HepG2 (cell line): ENCODE results near the gene JUND. TPM values are rescaled to one million over a fixed set of nuclear protein-coding genes. Genes with fewer than 3 reads are reported as not detected.

ENCODE experiments used
- DBP ChIP-seq: sonication (generic); formaldehyde crosslinking; IDR thresholded peaks from 2 replicates; pipeline ENCODE4 v1.4.0; 2020; ENCODE audit warnings: missing genetic modification reagents; ENCODE audit errors: not compliant biosample characterization
- GLI4 ChIP-seq: sonication (generic); formaldehyde crosslinking; IDR thresholded peaks from 2 replicates; pipeline ENCODE4 v1.5.1; 2020; ENCODE audit warnings: missing genetic modification reagents, mild to moderate bottlenecking, moderate library complexity, borderline replicate concordance
- ISL2 ChIP-seq: sonication (generic); formaldehyde crosslinking; IDR thresholded peaks from 2 replicates; pipeline ENCODE4 v1.5.0; 2020; ENCODE audit warnings: missing genetic modification reagents
- KLF12 ChIP-seq: sonication (generic); formaldehyde crosslinking; IDR thresholded peaks from 2 replicates; pipeline ENCODE4 v1.4.0; 2020; ENCODE audit warnings: missing genetic modification reagents, borderline replicate concordance
- MTERF4 ChIP-seq: sonication (generic); formaldehyde crosslinking; IDR thresholded peaks from 2 replicates; pipeline ENCODE4 v1.8.0; 2023; ENCODE audit warnings: mild to moderate bottlenecking, missing genetic modification reagents
- PHB2 ChIP-seq: fragments of 450-650 bp; IDR thresholded peaks from 2 replicates; pipeline ENCODE4 v1.6.1; 2018; ENCODE audit not compliant: partially characterized antibody
- PHF5A ChIP-seq: IDR thresholded peaks from one replicate; pipeline ENCODE4 v1.6.1; 2018; ENCODE audit warnings: low read depth, missing genetic modification reagents; ENCODE audit not compliant: unreplicated experiment
- PLRG1 ChIP-seq: fragments of 450-650 bp; conservative IDR thresholded peaks from 2 replicates; pipeline ENCODE4 v1.6.1; 2016
- POLR2A ChIP-seq, 2 experiments: IDR thresholded peaks; 2 replicates each; pipeline ENCODE4 v1.6.1; 2011; ENCODE audit warnings: low read depth in 2 of 2, low read length in 2 of 2, mild to moderate bottlenecking in 1 of 2, moderate library complexity in 1 of 2; ENCODE audit not compliant: insufficient read depth in 1 of 2
- SMAD9 ChIP-seq: sonication (generic); formaldehyde crosslinking; IDR thresholded peaks from 2 replicates; pipeline ENCODE4 v1.5.1; 2020; ENCODE audit warnings: mild to moderate bottlenecking, missing genetic modification reagents
- SRY ChIP-seq: sonication (generic); formaldehyde crosslinking; IDR thresholded peaks from 2 replicates; pipeline ENCODE4 v1.8.0; 2022; ENCODE audit warnings: mild to moderate bottlenecking, missing genetic modification reagents
- TBX3 ChIP-seq: fragments of 450-650 bp; IDR thresholded peaks from 2 replicates; pipeline ENCODE4 v1.6.1; 2017; ENCODE audit warnings: antibody characterized with exemption, mild to moderate bottlenecking, inconsistent platforms, borderline replicate concordance
- ZBTB1 ChIP-seq: sonication (generic); formaldehyde crosslinking; IDR thresholded peaks from 2 replicates; pipeline ENCODE4 v1.4.0; 2020; ENCODE audit warnings: missing genetic modification reagents, borderline replicate concordance
- ZC3H4 ChIP-seq: sonication (generic); formaldehyde crosslinking; IDR thresholded peaks from 2 replicates; pipeline ENCODE4 v1.4.0; 2020; ENCODE audit warnings: missing genetic modification reagents, borderline replicate concordance
- ZFP41 ChIP-seq: sonication (generic); formaldehyde crosslinking; IDR thresholded peaks from 2 replicates; pipeline ENCODE4 v1.4.0; 2020; ENCODE audit warnings: mild to moderate bottlenecking, missing genetic modification reagents, borderline replicate concordance
- ZNF501 ChIP-seq: sonication (generic); formaldehyde crosslinking; IDR thresholded peaks from 2 replicates; pipeline ENCODE4 v1.5.1; 2020; ENCODE audit warnings: mild to moderate bottlenecking, moderate library complexity, missing genetic modification reagents
- ZNF513 ChIP-seq: sonication (generic); formaldehyde crosslinking; conservative IDR thresholded peaks from 2 replicates; pipeline ENCODE4 v1.5.0; 2020; ENCODE audit warnings: missing genetic modification reagents
- ZNF543 ChIP-seq: sonication (generic); formaldehyde crosslinking; IDR thresholded peaks from 2 replicates; pipeline ENCODE4 v1.4.0; 2020; ENCODE audit warnings: mild to moderate bottlenecking, missing genetic modification reagents
- ZNF615 ChIP-seq: sonication (generic); formaldehyde crosslinking; IDR thresholded peaks from 2 replicates; pipeline ENCODE4 v1.5.0; 2020; ENCODE audit warnings: mild to moderate bottlenecking, missing genetic modification reagents, borderline replicate concordance
- ZNF646 ChIP-seq: sonication (generic); formaldehyde crosslinking; IDR thresholded peaks from 2 replicates; pipeline ENCODE4 v1.9.0; 2021; ENCODE audit warnings: mild to moderate bottlenecking, missing genetic modification reagents
- polyA plus RNA-seq, 8 experiments: library from polyadenylated mRNA; depleted of rRNA in 3 of 8; stranded (reverse) in 7 of 8; unstranded in 1 of 8; fragments of >200 nt; fragmentation: Illumina TruSeq in 4 of 8; extraction: Trizol in 4 of 8; gene quantifications; 2 replicates each; pipeline versions ENCODE4 v1.2.1 to v1.2.3, GENCODE V29; 2011 to 2016; ENCODE audit warnings: low read depth in 4 of 8, missing spikeins in 1 of 8, mixed read lengths in 1 of 8; ENCODE audit not compliant: insufficient read depth in 1 of 8
- total RNA-seq, 5 experiments: library from RNA; depleted of rRNA; stranded (reverse); fragments of >200 nt; fragmentation: Illumina TruSeq; extraction: Trizol; gene quantifications; 2 replicates each; pipeline ENCODE4 v1.2.3, GENCODE V29; 2016; ENCODE audit warnings: low read depth in 1 of 5

Gene JUND
- total and polyA plus RNA-seq, 2 of the 13 experiments (the other 11 are each of a cell fraction or from before 2014, with no cell fraction given) = 41.2 to 59.8 TPM

GRCh38 chr19:18280247-18281081 lies 958 bp downstream of the JUND start (continued):
- TF ChIP-seq ZNF513 = no peak
- TF ChIP-seq ZNF646 (CRISPR knock-in tag) = no peak
- 0 out of 2 replicates have a peak, but pooled peaks have one; percentile 6 for TF ChIP-seq ZNF501
- no peak for TF ChIP-seq ZC3H4 (CRISPR knock-in tag)
- no peak for TF ChIP-seq SRY (CRISPR knock-in tag)
- TF ChIP-seq ZNF543 (CRISPR knock-in tag) = no peak
- TF ChIP-seq ZFP41 (CRISPR knock-in tag) = no peak
- no peak for TF ChIP-seq TBX3
- TF ChIP-seq PHF5A (CRISPR knock-in tag) = no peak
- TF ChIP-seq KLF12 (CRISPR knock-in tag) = peak; percentile 63
- TF ChIP-seq PLRG1 = no peak
- TF ChIP-seq MTERF4 (CRISPR knock-in tag) = 0 out of 2 replicates have a peak, but pooled peaks have one; percentile 34
- no peak for TF ChIP-seq ZBTB1 (CRISPR knock-in tag)
- TF ChIP-seq DBP = peak; percentile 77
- TF ChIP-seq POLR2A (IDR thresholded peaks at IDR 0.05; ENCODE audit: insufficient read depth in 1 of 2, low read depth in 2 of 2, low read length in 2 of 2) = peak; percentile 75 to 81
- no peak for TF ChIP-seq SMAD9 (CRISPR knock-in tag)
- TF ChIP-seq GLI4 (CRISPR knock-in tag) = no peak
- peak; percentile 67 for TF ChIP-seq ISL2 (CRISPR knock-in tag)
- TF ChIP-seq PHB2 = no peak
- TF ChIP-seq ZNF615 (CRISPR knock-in tag) = no peak
